Subcutaneous abdominal adipose tissue (tissue), 5 donors: ENCODE data around the gene STEAP3.
A peak's percentile ranks its signal among the peaks of the same experiment; 100 is the strongest.

Source experiments
- H3K27ac ChIP-seq: one replicate; pipeline ENCODE4 v1.7.0; 2013; ENCODE audit warnings: low read depth, mild to moderate bottlenecking, inconsistent platforms, low read length, moderate library complexity
- H3K27me3 ChIP-seq, 5 donors: one replicate each; pipeline ENCODE4 v1.7.0; 2013; ENCODE audit warnings: low read length in 5 of 5, inconsistent platforms in 1 of 5; ENCODE audit not compliant: control insufficient read depth in 5 of 5, insufficient read depth in 4 of 5
- H3K36me3 ChIP-seq, 5 donors: one replicate each; pipeline ENCODE4 v1.7.0; 2013; ENCODE audit warnings: low read length in 5 of 5; ENCODE audit not compliant: control insufficient read depth in 5 of 5, insufficient read depth in 5 of 5
- H3K4me1 ChIP-seq, 5 donors: one replicate each; pipeline ENCODE4 v1.7.0; 2013; ENCODE audit warnings: low read length in 5 of 5, mild to moderate bottlenecking in 3 of 5, moderate library complexity in 1 of 5; ENCODE audit not compliant: control insufficient read depth in 5 of 5, insufficient read depth in 5 of 5
- H3K4me3 ChIP-seq, 5 donors: one replicate each; pipeline ENCODE4 v1.7.0; 2013; ENCODE audit warnings: low read length in 5 of 5, low read depth in 1 of 5
- H3K9ac ChIP-seq, 5 donors: one replicate each; pipeline ENCODE4 v1.7.0; 2013; ENCODE audit warnings: low read length in 5 of 5, mild to moderate bottlenecking in 4 of 5, moderate library complexity in 3 of 5
- H3K9me3 ChIP-seq, 5 donors: one replicate each; pipeline ENCODE4 v1.7.0; 2013; ENCODE audit warnings: low read length in 5 of 5; ENCODE audit not compliant: control insufficient read depth in 5 of 5
- donor health status: healthy.
- donor health status: healthy.
- donor health status: healthy.
- donor health status: healthy.
- donor health status: healthy.

Gene STEAP3, protein sequence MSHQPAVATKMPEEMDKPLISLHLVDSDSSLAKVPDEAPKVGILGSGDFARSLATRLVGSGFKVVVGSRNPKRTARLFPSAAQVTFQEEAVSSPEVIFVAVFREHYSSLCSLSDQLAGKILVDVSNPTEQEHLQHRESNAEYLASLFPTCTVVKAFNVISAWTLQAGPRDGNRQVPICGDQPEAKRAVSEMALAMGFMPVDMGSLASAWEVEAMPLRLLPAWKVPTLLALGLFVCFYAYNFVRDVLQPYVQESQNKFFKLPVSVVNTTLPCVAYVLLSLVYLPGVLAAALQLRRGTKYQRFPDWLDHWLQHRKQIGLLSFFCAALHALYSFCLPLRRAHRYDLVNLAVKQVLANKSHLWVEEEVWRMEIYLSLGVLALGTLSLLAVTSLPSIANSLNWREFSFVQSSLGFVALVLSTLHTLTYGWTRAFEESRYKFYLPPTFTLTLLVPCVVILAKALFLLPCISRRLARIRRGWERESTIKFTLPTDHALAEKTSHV

DNA sequence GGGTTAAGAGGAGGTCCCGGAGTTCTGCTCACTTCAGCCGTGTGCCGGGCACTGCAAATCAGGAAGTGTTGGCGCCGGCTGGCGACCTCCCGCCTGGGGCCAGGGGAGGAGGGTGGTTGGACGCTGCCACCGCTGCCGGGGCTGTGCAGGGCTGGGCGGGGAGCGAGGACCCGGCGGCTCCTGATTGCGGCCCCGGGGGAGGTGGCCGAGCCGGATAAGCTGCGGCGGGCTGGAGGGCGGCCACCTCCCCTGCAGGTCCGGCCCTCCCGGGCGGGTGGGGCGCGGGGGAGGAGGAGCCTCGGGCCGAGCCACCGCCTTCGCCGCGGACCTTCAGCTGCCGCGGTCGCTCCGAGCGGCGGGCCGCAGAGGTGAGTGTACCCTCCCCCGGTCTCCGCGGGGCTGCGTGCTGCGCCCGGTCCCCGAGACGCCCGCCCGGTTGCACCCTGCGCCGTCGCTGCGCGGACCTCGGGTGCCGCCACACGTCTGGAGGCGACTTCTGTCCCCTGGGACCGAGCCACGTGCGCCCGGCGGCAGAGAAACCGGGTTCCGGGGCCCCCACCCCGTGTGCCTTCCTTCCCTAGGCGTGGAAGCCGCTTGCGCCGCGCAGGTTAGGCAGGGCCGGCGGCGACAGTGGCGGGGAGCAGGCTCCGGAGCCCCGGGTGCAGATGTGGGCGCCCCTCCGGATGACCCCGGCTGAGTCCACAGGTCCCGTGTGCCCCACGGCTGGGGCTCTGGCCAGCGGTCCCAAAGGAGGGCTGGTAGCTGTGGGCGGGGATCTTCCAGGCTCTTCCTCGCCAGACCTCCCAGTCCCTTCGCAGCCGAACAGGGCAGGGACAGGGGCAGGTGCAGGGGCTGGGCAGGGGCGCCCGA lies at the start of gene STEAP3:
TSS of gene STEAP3 (plus strand) at position 314 of the 870 bp plus-strand sequence. CDS start 7,179 bp downstream, outside the sequence.
- Histone ChIP-seq H3K4me1 (peaks cover 0 to 36% (median 19%) of the 10 kb centered on the region in 5 donors), H3K27ac (no peak within 1 kb of the TSS), H3K27me3 (no peaks in the 10 kb centered on the region), H3K4me3 (peak within 1 kb of the TSS; percentile 15 to 84 (median 70)), H3K9ac (peak within 1 kb of the TSS in 4 of 5 donors; percentile 63 to 75 (median 70)), H3K9me3 (no peaks in the 10 kb centered on the region), H3K36me3 (no peaks in the 10 kb centered on the region)

DNA sequence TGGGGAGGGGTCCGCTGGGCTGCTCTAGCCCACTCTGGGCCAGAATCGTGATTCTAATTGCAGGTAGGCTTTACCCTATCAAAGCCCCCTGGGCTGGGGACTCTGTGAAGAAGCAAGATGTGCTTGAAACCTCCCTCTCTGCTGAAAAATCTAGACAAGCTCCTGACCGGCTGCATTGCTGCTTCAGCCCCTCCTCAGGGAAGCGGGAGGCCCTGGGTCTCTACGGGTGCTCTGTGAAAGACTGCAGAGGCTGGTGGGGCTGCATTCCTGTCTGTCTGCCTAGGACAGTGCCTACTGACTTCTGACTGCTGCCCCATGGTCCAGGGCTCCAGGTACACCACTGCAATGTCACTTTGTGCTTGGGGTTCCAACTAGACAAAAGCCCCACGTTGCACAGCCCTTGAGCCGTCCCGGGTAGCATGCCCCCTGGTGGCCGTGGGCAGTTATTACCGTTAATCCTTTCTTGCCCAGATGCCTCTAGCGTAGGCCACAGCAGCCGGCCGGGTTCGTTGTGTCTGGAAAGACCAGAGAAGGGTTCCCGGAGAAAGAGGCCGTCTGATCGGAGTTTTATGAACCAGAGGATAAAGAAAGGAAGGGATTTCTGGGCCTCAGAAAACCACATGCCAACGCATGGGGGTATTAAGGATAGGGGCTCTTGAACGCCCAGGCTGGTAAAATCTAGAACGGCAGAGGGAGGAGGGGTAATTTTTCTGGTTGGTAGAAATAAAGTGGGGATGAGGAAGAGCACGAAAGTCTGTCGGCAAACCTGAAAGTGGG lies 49.2 kb upstream of the STEAP3 start:
- Histone ChIP-seq H3K4me3 (no peak overlapping the region), H3K9me3 (no peaks in the 10 kb centered on the region), H3K27me3 (peaks cover 0 to 5% (median 0%) of the 10 kb centered on the region in 5 donors), H3K9ac (no peak overlapping the region), H3K4me1 (peaks cover 0 to 4% (median 0%) of the 10 kb centered on the region in 5 donors), H3K27ac (no peak overlapping the region), H3K36me3 (no peaks in the 10 kb centered on the region)

DNA sequence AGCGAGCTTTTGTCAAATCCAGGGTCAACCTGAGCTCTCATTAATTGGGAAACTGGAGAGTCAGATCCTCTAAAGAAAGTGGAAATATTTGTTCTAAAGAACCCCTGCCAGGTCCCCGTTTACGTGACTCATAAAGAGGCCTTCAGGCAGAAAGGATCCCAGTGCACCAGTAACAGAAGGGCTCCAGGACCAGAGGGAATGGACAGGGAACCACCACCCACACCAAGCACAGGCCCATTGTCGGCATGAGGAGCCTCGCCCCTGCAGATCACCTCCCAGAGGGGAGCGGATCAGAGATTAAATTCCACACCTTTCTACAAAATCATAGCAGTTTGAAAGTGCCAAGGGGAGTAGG lies 48.7 kb upstream of the STEAP3 start:
- Histone ChIP-seq H3K4me3 (no peak overlapping the region), H3K4me1 (peaks cover 0 to 7% (median 0%) of the 10 kb centered on the region in 5 donors), H3K9ac (no peak overlapping the region), H3K27ac (no peak overlapping the region), H3K9me3 (no peaks in the 10 kb centered on the region), H3K27me3 (no peaks in the 10 kb centered on the region), H3K36me3 (no peaks in the 10 kb centered on the region)

DNA sequence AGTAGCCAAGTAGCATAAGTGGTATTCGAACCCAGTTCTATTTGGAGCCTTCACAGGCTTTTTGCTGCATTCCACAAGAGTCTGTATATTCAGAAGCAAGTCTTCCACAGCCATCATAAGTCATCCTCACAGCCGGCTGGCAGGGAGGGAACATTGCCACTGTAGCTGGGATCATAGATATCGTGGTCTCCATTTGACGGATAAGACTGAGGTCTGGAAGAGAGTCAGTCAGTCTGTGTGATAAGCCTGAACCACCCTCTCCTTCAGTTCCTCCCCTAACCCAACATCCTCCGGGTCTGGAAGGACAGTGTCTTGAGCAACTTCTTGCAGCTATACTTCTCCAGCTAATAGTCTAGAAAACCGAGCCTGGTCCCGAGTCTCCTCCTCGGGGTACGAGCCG lies 48.1 kb upstream of the STEAP3 start:
- H3K9ac ChIP-seq: no peak overlapping the region
- H3K4me1 ChIP-seq: peaks cover 0 to 7% (median 0%) of the 10 kb centered on the region in 5 donors
- H3K4me3 ChIP-seq: no peak overlapping the region
- no peaks in the 10 kb centered on the region for H3K9me3 ChIP-seq
- H3K36me3 ChIP-seq: no peaks in the 10 kb centered on the region
- no peak overlapping the region for H3K27ac ChIP-seq
- H3K27me3 ChIP-seq: no peaks in the 10 kb centered on the region

DNA sequence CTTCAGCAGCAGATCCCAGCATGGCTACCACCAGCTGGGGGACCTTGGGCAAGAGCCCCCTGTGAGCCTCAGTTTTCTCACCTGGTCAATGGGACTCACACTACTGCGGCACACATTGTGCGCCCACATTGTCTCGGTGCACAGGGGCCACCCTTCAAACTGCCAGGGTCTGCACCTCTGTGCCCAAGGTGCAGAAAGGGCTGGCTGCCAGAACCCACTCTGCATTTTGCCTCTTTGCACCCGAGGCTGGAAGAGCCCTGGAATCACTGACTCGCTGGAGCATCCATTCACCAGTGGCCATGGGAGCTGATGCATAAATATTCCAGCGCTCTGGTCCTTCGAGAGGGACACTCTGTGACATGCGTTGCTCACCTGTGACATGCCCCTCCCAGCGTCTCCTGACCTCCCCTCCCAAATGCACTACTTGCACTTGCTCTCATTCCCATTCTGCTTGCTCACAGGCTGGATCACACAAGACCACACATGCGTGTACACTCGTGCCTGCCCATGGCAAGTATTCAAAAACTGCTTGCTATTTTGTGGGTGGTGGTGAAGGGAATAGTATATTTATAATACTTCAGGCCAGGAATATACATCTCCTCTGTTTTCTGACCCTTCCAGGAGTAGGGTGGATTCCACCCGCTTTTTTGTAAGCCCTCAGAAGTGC lies 46.3 kb upstream of the STEAP3 start:
- Histone ChIP-seq H3K36me3 (no peaks in the 10 kb centered on the region), H3K9me3 (no peaks in the 10 kb centered on the region), H3K9ac (no peak overlapping the region), H3K27me3 (no peaks in the 10 kb centered on the region), H3K27ac (no peak overlapping the region), H3K4me3 (no peak overlapping the region), H3K4me1 (peaks cover 0 to 7% (median 0%) of the 10 kb centered on the region in 5 donors)

DNA sequence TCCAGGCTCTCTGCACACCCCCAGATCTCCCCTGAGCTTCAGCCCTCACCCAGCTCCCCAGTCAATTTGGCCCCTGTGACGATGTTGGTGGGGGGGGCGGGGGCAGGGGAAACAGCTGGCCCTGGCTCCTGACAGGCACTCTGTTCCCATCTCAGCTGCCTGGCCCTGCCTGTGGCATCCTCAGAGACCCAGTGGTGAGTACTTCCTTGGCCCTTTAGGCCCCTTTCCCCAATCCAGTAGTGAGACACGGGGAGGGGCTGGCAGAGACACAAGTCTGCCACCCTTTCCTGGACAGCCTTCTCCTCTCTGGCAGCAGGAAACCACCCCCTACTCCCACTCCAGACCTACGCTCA lies 45.8 kb upstream of the STEAP3 start:
- no peak overlapping the region for H3K9ac ChIP-seq
- no peaks in the 10 kb centered on the region for H3K36me3 ChIP-seq
- peaks cover 0 to 7% (median 0%) of the 10 kb centered on the region in 5 donors for H3K4me1 ChIP-seq
- H3K27me3 ChIP-seq: no peaks in the 10 kb centered on the region
- H3K4me3 ChIP-seq: no peak overlapping the region
- H3K9me3 ChIP-seq: no peaks in the 10 kb centered on the region
- H3K27ac ChIP-seq: no peak overlapping the region

DNA sequence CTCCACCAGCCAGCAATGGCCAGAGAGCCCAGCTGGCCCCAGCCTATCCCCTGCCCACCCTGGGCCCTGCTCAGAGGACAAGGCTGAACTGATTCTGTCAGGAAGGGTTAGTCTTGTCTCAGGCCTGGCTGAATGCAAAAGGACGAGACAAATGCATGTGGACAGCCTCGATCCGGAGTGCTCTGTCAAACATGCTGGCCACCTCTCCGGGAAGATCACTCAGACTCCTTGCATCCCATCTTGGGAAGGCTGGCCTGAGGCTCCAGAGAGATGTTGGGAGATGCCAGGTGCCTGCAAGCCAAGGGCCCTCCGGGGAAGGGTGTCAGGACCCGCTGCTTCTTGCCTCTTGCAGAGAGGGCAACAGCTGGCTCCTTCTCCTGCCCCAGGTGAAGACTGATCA lies 44.9 kb upstream of the STEAP3 start:
- H3K4me1 ChIP-seq: peaks cover 0 to 7% (median 0%) of the 10 kb centered on the region in 5 donors
- H3K9ac ChIP-seq: no peak overlapping the region
- H3K27me3 ChIP-seq: no peaks in the 10 kb centered on the region
- H3K4me3 ChIP-seq: no peak overlapping the region
- H3K36me3 ChIP-seq: no peaks in the 10 kb centered on the region
- no peaks in the 10 kb centered on the region for H3K9me3 ChIP-seq
- no peak overlapping the region for H3K27ac ChIP-seq

DNA sequence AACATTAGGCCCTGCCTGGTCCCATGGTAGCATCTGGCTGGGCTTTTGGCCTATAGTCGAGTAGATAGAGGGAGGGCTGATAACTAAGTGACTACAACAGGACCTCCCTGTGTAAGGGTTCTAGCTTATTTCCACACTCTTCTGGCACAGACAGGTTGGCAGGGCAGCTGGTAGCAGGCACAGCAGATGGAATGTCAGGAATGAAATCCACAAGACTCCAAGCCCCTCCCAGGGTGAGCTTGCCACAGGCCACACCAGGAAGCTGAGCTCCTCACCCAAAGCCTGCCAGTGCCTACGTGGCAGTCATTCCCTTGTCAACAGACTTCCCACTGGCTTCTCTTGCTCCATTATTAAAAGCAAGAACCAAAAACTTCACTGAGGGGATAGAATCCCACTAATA lies 44.4 kb upstream of the STEAP3 start:
- H3K4me1 ChIP-seq: peaks cover 0 to 7% (median 0%) of the 10 kb centered on the region in 5 donors
- H3K4me3 ChIP-seq: no peak overlapping the region
- H3K9me3 ChIP-seq: no peaks in the 10 kb centered on the region
- no peaks in the 10 kb centered on the region for H3K36me3 ChIP-seq
- H3K27ac ChIP-seq: no peak overlapping the region
- no peak overlapping the region for H3K9ac ChIP-seq
- H3K27me3 ChIP-seq: no peaks in the 10 kb centered on the region

DNA sequence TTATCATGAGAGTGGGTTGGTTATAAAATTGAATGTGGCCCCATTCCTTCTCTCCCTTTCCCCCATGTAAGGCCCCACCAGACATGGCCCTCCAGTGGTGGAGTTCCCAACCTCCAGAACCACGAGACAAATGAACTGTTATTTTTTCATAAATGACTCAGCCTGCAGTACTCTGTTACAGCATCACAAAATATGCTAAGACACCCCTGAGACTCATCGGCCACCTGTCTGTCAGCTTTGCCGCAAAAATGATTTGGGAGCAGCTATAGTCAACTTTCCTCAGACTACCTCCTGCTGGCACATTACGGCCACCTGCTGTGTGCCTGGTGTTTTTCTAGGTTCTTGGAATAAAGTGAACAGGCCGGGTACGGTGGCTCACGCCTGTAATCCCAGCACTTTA lies 43.6 kb upstream of the STEAP3 start:
- H3K27ac ChIP-seq: no peak overlapping the region
- H3K9me3 ChIP-seq: no peaks in the 10 kb centered on the region
- H3K9ac ChIP-seq: no peak overlapping the region
- H3K36me3 ChIP-seq: no peaks in the 10 kb centered on the region
- no peaks in the 10 kb centered on the region for H3K27me3 ChIP-seq
- no peak overlapping the region for H3K4me3 ChIP-seq
- H3K4me1 ChIP-seq: peaks cover 0 to 7% (median 0%) of the 10 kb centered on the region in 5 donors
